CD4-positive, alpha-beta T cell treated with Interleukin-17A for 4 hours (primary cell): ENCODE data around the gene TOP2B.

ENCODE experiments used
- DNase-seq: peaks from one replicate; pipeline ENCODE4 v3.0.0-alpha.2; 2020; ENCODE audit warnings: mixed read lengths

Gene TOP2B

DNA sequence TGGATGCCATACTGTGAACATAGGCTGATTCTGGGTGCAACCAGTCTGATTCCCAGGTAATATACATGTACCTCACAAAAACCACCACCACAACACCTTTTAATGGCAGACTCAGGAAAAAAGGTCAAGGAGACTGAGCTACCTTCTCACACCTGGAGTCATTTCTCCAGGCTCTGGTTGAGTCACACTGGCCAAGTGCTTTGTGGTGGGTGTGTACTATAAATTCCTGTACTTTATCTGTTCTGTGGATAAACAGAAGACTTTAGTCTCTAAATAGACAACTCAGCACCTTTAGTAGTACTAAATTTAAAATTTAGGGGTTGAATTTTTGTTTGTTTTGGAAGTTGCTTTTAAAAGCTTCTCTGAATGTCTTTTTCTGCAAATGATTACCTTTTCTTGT lies 46.7 kb downstream of the TOP2B start:
- DNase-seq: no peak

DNA sequence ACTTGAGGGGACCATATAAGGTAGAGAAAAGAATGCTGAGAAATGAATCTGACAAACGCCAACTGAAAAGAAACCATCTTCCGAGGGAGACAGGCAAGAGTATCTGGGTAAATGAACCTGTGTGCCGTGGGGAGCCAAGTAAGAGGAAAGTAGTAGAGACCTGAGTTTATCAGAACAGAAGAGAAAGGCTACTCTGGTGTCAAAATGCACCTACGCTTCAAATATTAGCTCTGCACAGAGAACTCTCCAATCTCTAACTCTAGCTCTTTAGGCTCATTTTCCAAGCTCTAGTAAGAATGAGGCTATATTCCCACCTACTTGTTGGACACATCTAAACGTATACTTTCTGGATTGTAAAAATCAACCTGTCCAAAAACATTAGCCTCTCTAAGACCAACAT lies 53.5 kb downstream of the TOP2B start:
- DNase-seq: no peak

DNA sequence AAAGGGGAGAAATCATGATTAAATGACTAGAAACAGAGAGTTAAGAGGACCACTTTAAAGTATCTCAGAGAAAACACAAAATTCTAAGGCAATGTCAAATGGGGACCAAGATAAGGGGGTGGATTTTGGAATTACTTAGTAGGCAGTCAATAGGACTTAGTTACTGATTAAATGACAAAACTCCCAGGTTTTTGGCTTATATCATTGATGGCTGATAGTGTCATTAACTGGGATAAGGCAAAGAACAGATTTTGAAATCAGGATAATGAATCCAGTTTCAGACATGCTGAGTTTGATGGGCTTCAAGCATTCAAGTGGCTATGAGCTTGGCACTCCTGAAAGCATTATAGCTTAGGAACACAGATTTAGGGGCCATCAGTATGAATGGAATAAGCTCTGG lies 53.9 kb downstream of the TOP2B start:
- no peak for DNase-seq

DNA sequence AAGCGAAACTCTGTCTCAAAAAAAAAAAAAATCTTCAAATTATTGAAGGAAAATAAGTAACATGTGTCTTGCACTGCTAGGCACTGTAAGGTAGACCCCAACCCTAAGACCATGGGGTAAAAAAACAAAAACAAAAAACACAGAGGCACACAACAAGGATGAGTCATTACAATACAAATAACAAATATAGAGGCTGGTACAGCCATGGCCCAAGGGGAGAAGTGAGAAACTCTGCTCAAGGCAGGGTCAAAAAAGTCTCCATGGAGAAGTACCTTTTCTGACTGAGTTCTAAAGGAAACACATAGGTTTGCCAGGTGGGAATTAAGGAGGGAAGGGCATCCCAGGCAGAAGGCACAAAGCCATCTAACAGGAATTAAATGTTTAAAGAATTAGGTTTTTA lies 54.5 kb downstream of the TOP2B start:
- no peak for DNase-seq

DNA sequence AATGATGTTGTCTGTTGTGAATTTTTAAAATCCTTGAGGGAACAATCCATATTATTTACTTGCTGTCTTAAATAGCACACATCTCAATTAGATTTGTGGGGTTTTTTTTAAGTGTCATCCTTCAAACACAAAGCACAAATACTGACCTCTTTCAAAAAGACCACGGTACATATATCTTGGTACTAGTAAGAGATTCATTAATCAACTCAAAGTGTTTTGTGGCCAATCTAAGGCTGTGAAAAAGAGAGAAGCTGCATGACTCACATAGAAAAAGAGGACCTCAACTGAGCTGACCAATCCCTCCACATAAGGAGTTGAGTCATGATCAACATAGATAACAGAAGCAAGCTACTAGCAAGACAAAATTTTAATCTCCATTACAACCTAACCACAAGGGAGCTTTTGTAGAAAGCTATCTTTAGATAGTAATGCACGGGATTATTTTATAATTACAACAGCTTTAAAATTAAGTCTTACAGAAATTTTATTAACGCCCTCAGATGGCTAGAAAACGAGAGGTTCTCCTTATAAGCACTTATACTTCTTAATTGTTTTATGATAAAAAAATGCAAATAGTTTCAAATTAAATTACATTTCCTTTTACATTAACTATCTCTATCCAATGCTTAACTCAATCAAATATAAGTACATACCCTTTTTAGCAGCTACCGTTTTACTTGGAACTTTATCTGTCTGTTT lies 60.5 kb downstream of the TOP2B start:
- DNase-seq: no peak

DNA sequence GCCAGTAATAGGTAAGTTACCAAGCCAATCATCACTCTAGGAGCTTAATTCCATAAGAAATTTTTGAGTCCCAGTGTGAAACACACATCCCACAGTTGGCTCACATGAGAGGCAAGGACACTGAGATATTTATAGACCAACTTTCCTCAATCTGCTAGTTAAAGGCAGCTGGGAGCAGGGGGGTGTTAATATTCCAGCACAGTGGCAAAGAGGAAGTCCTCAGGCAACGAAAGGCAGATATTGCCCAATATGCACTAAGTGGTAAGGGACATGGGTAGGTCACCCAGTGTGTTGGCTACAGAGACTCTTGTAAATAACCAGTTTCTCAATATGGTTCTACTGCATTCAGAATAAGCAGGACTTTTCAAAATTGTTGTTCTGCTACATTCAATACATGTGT lies 61.0 kb downstream of the TOP2B start:
- no peak for DNase-seq

DNA sequence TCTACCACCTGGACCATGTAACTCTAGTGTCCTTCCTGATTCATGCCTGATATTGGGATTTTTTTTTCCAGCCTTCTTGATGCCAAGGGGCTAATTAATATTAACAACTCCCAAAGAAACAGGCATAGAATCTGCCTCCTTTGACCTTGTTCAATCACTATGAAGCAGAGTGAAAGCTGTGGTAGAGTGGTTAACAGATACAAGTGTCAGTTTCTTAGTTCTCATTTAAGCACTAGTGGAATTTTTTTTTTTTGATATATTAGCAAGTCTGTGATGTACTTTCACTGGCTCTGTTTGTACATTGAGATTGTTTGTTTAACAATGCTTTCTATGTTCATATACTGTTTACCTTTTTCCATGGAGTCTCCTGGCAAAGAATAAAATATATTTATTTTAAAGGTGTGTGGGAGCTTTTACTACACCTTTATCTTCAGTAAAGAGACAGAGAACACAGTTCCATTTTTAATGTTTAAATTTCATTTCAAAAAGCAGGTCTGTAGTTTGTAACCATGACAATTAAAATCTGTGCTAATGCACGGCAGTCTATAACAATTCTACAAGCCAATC lies 67.1 kb downstream of the TOP2B start:
- DNase-seq: no peak

DNA sequence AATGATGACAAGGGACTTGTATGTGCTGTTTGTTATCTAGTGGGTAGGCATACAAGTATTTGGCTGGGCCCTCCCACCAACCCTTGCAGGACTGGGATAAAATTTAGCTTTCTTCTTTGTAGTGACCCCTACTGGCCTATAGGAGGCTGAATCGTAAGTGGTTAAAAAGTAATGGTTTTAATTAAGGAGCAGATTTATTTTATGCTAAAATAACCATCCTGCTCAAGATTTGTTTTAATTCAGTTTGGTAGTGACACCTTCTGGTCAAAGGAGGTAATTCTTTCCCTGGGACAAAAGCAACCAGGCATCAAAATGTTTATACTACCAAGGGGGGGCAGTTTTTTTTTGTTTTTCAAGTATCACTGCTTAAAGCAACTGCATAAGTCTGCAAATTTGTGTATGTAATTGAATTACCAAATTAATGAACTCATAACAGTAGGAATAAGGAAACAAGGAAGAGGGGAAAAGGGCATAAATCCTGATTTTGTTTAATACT lies 70.7 kb downstream of the TOP2B start:
- DNase-seq: no peak

DNA sequence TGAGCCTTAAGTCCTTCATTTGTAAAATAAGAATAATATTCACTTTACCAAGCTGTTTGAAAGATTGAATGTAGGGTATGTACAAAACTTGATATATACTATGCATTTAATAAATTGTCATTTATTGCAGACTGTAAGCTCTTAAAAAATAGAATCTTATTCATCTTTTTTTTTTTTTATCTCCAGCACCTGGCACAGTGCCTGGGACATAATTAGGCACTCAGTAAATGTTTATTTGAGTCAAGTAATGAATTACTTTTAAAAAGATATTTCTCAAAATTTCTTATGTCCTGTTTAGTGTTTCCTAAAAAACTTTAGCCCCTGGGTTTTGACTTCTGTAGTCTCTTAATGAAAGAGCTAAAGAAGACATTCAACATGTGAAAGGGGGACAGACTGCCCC lies 71.7 kb downstream of the TOP2B start:
- no peak for DNase-seq

DNA sequence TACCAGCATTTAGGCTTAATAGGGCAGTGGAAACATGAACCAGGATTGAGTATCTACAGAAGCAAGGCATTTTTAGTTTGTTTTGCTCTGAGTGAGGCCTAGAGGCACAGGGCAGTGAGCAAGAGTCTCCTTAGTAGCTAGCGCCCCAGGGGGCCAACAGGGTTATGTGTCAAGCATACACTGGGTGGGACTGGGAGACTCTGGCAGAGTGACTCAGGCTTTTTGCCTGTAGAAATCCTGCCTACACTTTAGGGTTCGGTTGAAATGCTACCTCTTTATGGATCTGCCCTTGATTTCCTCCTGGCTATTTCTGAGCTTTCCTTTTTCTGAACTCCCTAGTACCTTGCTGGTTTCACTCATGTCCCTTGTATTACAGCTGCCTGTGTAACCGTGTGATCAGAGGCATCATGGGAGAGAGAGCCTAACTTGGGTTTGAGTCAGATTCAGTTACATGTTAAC lies 72.2 kb downstream of the TOP2B start:
- DNase-seq: no peak

DNA sequence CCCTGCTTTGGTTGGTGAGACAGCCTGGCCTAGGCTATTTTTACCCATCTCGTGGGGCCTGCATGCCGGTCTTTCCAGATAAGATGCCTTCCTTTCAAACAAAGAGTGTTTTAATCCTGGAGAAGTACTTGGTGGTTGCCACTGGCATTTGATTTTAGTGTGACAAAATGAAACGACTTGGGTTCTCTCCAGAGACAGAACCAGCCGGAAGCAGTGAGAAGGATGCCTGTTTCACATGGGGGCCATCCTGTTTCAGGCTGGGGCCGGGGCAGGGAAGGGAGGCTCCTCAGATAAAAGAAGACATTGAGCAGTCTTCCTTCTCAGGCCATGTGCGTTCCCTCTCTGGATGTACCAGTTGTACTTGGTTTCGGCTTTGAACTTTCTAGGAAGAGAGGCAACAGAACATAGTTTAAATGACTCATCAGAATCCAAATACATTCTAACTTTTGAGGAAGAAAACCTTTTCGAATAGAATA lies 74.9 kb downstream of the TOP2B start:
- no peak for DNase-seq

DNA sequence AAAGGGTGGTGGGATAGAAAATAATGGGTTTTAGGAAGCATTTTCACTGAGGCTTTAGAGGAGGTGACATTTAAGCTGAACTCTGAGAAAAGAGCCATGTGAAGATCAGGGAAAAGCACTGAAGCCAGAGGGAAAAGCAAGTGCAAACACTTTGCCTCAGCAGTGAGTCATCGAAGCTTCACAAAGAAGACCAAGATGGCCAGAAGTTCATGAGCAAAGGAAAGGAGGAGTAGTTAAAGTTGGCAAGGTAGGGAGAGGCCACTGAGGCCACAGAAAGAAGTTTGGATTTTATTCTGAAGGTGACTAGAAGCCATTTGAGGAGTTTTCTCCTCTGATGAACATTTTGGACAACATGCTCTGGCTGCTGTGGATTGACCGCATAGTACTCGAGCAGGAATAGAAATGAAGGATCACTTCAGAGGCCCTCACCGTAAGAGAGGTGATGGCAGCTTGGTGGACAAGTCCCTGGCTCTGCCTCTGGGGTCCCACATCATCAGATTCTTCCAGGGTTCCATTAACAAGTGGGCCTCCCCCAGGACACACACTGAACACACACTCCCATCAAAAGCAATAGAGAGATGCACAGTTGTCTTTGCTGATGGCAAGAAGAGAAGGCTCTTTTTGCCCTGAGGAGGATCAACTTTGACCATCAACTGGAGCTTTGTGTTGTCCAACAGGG lies 75.5 kb downstream of the TOP2B start:
- no peak for DNase-seq

DNA sequence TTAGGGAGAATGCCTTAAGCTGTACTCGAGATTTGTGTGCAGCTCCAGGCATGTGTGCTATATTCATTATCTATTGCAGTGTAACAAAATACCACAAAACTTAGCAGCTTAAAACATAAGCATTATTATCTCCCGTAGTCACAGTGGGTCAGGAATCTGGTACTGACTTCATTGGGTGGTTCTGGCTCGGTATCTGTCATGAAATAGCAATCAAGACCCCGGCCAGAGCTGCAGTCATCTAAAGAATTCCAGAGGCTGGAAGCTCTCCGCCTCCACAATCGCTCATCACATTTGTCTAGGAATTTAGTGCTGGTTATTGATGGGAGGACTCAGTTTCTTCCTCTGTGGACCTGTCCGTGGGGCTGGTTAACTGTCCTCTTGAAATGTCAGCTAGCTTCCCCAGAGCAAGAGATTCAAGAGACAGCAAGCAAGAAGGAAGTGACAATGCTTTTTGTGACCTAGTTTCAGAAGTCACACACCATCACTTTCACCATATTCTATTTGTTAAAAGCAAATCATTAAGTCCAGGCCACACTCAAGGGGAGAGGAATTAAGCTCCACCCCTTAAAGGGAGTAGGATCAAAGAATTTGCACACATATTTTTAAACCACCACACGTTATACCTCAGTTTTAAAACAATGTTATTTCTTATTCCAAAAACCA lies 76.1 kb downstream of the TOP2B start:
- DNase-seq: no peak

DNA sequence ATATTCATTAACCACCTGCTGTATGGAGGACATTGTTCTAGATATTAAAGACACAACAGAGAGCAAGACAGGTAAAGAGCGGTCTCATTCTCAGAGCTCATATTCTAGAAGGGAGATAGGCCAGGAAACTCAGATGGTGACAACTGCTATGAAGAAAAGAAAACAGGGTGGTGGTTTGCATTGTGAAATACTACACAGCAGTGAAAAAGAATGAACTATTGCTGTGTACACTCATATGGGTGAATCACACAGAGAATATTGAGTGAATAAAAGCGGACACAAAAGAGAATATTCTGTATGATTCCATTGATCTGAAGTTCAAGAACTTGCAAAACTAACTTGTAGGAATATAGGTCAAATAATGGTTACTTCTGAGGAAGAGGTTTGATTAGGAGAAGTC lies 76.7 kb downstream of the TOP2B start:
- DNase-seq: no peak

DNA sequence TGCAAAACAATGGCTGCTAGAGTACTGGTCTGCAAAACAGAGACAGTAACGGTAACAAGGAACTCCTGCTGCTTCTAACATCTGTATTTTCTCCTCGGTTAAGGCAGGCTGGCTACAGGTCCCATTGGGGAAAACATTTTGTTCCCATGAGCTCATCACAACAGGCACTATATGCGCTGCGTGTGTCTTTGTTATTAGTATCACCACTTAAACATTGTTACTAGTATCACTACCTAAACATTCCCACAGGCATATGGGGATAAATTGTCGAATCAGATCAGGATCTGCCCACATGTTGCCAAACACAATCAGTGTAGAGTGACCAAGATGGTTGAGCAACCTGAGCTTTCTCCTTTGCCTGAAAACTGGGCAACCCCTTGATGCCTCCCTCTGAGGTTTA lies 77.2 kb downstream of the TOP2B start:
- no peak for DNase-seq

DNA sequence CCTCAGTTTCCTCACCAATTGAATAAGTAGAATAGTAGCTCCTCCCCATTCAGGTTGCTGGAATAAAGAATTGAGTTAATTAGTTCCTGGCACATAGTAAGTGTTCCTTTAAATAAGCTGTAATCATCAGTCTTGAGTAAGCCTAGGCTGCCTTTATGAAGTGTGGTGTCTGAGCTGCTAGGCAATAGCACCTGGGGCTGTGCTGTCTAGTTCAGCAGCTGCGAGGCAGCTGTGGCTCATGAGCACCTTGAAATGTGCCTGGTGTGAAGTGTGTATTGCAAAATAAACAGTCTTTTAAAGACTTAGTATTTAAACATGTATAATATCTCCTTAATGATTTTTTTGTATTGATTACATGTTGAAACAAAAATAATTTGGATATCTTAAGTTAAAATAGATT lies 77.6 kb downstream of the TOP2B start:
- DNase-seq: no peak

DNA sequence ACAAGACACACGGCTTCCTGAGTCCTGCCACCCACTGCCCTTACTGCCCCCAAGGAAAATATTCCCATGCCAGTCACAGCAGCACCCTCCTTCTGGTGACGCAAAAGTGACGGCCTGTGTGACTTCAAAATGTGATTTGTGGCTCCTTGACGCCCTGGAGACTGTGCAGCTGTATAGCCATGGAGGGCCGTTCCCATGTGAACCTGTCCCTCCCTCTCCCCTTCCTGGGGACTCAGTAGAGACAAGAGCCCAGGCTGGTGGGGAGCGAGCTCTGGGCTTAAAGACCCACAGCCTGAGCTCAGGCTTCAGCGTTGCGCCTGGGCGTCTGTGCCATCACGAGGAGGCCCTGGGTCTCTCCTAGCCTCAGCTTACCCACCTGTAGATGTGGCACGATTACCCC lies 78.2 kb downstream of the TOP2B start:
- no peak for DNase-seq

DNA sequence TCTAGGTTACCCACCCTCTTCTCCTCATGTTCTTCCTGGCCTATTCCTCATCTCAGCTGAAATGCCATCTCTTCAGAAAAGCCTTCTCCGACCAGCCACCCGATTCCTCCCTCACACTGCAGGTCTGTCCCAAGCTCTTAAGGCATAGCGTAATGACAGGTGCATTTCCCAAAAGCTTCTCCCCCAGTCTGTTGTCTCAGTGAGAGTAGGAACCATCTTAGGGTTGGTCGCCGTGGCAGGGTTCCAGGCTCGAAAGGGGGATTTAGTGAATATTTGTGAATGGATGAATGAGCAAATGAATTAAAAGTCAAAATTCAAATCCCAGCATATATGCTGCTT lies 78.6 kb downstream of the TOP2B start:
- no peak for DNase-seq

DNA sequence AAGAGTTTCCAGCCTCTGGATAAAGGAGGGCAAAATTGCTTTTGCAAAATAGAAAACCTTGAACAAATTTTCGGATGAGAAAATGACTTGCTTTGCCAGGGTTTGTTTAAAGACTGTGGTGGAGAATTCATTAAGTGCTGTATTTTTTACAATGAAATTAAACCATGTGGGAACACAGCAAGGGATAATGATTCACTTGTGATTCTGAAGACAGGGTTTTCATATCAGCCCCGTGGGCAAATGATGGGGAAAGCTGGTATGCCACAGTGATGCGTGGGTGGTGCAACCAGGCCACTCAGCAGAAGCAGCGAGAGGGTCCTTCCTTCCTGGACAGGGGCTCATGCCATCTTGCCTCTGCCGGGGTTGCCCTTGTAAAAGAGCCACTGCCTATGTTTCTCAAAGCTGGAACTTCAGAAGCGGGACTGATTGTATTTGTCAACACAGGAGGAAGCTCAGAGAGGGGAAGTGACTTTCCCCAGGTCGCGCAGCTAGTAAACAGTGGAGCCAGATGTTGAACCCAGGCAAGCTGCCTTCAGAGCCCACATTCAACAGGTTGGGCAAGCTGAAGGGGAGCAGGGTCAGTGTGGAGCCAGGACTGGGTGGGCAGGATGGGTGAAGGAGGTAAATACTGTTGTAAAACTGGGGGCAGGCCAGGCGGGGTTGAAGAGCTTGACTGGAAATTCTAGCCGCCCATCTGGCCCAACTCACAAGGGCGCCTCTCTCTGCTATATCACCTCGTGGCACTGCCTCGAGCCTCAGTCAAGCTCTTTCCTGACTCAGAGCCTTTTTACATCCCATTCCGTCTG lies 79.1 kb downstream of the TOP2B start:
- DNase-seq: no peak

DNA sequence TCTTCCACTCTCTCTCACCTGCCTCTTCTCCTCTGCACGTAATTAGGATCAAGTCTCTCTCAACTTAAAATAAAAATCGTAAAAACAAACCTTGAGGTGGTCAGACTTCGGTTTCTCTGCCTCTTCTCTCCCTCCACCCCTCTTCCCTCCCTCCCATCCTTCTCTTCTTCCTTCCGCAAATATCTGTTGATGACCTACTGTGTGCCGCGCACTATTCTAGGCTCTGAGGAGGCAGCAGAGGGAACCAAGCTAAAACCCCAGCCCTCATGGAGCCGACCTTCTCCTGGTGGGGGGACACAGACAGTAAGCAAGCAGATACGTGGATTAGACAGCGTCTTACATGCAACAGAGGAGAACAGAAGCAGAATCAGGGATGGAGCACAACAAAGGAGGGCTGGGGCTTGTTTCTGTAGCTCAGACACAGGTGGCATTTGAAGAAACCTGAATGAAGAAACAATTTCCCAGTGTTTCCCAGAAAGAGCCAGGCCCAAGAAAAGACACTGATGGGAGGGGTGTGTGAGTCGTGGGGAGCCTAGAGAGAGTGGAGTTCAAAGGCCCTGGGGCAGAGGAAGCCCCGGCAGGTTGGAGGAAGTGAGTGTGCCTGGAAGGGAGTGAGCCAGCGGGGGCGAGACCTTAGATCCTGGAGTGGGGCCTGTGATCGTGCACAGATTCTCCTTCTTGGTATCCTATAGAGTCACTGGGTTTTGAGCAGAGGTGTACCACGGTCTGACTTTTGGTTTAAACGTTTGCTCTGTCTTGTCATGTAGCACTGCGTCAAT lies 80.5 kb downstream of the TOP2B start:
- DNase-seq: no peak

DNA sequence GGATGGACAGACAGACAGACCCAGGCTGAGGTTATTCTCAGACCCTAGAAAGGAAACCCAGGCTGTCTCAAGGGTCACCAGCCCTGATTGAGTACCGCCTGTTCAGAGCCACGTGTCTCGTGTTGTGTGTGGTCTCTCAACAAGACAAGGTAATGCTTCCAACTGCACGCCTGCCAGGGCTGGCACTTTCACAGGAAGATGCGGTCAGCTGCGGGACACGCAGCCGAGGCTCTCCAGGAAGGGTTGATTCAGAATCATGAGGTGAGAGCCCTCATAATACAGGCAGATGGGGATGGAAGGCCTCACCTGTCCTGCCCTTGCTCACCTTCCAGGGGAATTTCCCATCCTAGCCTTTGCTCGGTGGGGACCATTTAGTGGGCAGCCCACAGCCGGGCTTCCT lies 81.4 kb downstream of the TOP2B start:
- DNase-seq: no peak

DNA sequence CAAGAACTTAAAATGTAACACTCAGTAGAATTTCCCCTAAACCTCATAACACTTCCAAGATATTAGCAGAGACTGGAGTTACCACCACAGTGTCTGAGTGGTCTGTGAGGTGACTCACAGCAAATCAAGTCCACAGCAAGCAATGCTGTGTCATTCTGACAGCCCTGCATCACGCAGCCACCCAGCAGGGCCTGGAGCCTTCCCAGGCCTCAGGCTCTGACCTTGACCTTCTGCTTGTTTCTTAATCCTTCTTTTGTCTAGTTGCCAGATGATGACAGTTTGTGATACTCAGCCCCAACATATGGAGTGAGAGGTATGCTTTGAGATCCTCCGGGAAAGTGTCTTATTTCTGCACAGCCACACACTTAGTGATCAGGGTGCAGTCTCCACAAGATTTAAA lies 82.5 kb downstream of the TOP2B start:
- no peak for DNase-seq
